ENCODE data around the gene SLCO4A1.

SLCO4A1 gene

GRCh38 chr20:62634330-62634967, 7.9 kb upstream of the SLCO4A1 start:
- peaks cover 0 to 7% of the 10 kb centered on the region in 2 donors for H3K4me1 ChIP-seq (ENCODE audit: control insufficient read depth in 2 of 2, insufficient read depth in 1 of 2, low read depth in 1 of 2, low read length in 2 of 2)
- H3K4me3 ChIP-seq (ENCODE audit: low read length in 2 of 2), result no peak overlapping the region
- no peak overlapping the region for H3K23ac ChIP-seq (ENCODE audit: low read depth, low read length, poor library complexity)
- H3K14ac ChIP-seq (ENCODE audit: low read length), result no peak overlapping the region
- H3K36me3 ChIP-seq (replicated peaks in 1 of 2; ENCODE audit: control insufficient read depth in 2 of 2, insufficient read depth in 2 of 2, low read length in 2 of 2), result no peaks in the 10 kb centered on the region
- H3K9ac ChIP-seq (ENCODE audit: low read depth, low read length, poor library complexity), result no peak overlapping the region
- no peaks in the 10 kb centered on the region for H3K79me1 ChIP-seq (ENCODE audit: low read depth, low read length)
- peak overlapping the region; percentile 69 for H2BK15ac ChIP-seq (ENCODE audit: low read length)
- no peak overlapping the region for H4K91ac ChIP-seq (ENCODE audit: low read depth, low read length, poor library complexity)
- no peak overlapping the region for H3K4ac ChIP-seq (ENCODE audit: low read length)
- peak overlapping the region; percentile 10 for H2BK5ac ChIP-seq (ENCODE audit: low read length)
- H2AFZ ChIP-seq (ENCODE audit: low read length), result no peak overlapping the region
- no CpG with 5 or more reads among the region's 17 CpGs for WGBS, 2 donors (ENCODE audit: extremely low coverage in 2 of 2, insufficient read length in 2 of 2, insufficient replicate concordance in 1 of 2)
- H3K9me3 ChIP-seq (replicated peaks in 1 of 2; ENCODE audit: control insufficient read depth in 2 of 2, insufficient read depth in 1 of 2, low read depth in 1 of 2, low read length in 2 of 2), result no peaks in the 10 kb centered on the region
- H2BK120ac ChIP-seq (ENCODE audit: low read depth, low read length), result no peak overlapping the region
- no peak overlapping the region for H3K4me2 ChIP-seq (ENCODE audit: insufficient read depth, low read length, poor library complexity, severe bottlenecking)
- H3K18ac ChIP-seq (ENCODE audit: low read length), result peak overlapping the region; percentile 60
- H2AK5ac ChIP-seq (ENCODE audit: low read depth, low read length), result peak overlapping the region; percentile 77
- no peak overlapping the region for H3K27ac ChIP-seq (replicated peaks; ENCODE audit: low read length)
- H3K27me3 ChIP-seq (ENCODE audit: control insufficient read depth in 3 of 3, insufficient read depth in 3 of 3, low read depth in 1 of 3, low read length in 3 of 3), result peaks cover 0 to 76% (median 2%) of the 10 kb centered on the region in 3 experiments
- DNase-seq (ENCODE audit: low spot score), result no peak
- H2BK12ac ChIP-seq (ENCODE audit: low read length), result no peak overlapping the region
- H4K8ac ChIP-seq (ENCODE audit: low read depth, low read length), result no peak overlapping the region

- H3K36me3 ChIP-seq (replicated peaks in 1 of 2; ENCODE audit: control insufficient read depth in 2 of 2, insufficient read depth in 2 of 2, low read length in 2 of 2), result no peaks in the 10 kb centered on the region
- H3K18ac ChIP-seq (ENCODE audit: low read length), result peak overlapping the region; percentile 6
- H3K4me3 ChIP-seq (ENCODE audit: low read length in 2 of 2), result no peak overlapping the region
- H3K9ac ChIP-seq (ENCODE audit: low read depth, low read length, poor library complexity), result no peak overlapping the region
- peak overlapping the region; percentile 69 for H2BK15ac ChIP-seq (ENCODE audit: low read length)
- no peak overlapping the region for H2BK12ac ChIP-seq (ENCODE audit: low read length)
- peak overlapping the region; percentile 77 for H2AK5ac ChIP-seq (ENCODE audit: low read depth, low read length)
- H3K9me3 ChIP-seq (replicated peaks in 1 of 2; ENCODE audit: control insufficient read depth in 2 of 2, insufficient read depth in 1 of 2, low read depth in 1 of 2, low read length in 2 of 2), result no peaks in the 10 kb centered on the region
- peaks cover 0 to 7% of the 10 kb centered on the region in 2 donors for H3K4me1 ChIP-seq (ENCODE audit: control insufficient read depth in 2 of 2, insufficient read depth in 1 of 2, low read depth in 1 of 2, low read length in 2 of 2)
- H4K91ac ChIP-seq (ENCODE audit: low read depth, low read length, poor library complexity), result peak overlapping the region; percentile 11
- H3K27me3 ChIP-seq (ENCODE audit: control insufficient read depth in 3 of 3, insufficient read depth in 3 of 3, low read depth in 1 of 3, low read length in 3 of 3), result peaks cover 0 to 84% (median 4%) of the 10 kb centered on the region in 3 experiments
- no peak overlapping the region for H2BK5ac ChIP-seq (ENCODE audit: low read length)
- no peak overlapping the region for H3K4ac ChIP-seq (ENCODE audit: low read length)
- no CpG with 5 or more reads among the region's 15 CpGs for WGBS, 2 donors (ENCODE audit: extremely low coverage in 2 of 2, insufficient read length in 2 of 2, insufficient replicate concordance in 1 of 2)
- no peak for DNase-seq (ENCODE audit: low spot score)
- H3K4me2 ChIP-seq (ENCODE audit: insufficient read depth, low read length, poor library complexity, severe bottlenecking), result no peak overlapping the region
- H2AFZ ChIP-seq (ENCODE audit: low read length), result no peak overlapping the region
- peak overlapping the region; percentile 24 for H2BK120ac ChIP-seq (ENCODE audit: low read depth, low read length)
- no peaks in the 10 kb centered on the region for H3K79me1 ChIP-seq (ENCODE audit: low read depth, low read length)
- H3K14ac ChIP-seq (ENCODE audit: low read length), result no peak overlapping the region
- H4K8ac ChIP-seq (ENCODE audit: low read depth, low read length), result peak overlapping the region; percentile 52
- H3K23ac ChIP-seq (ENCODE audit: low read depth, low read length, poor library complexity), result peak overlapping the region; percentile 78
- no peak overlapping the region for H3K27ac ChIP-seq (replicated peaks; ENCODE audit: low read length)
Measured at GRCh38 chr20:62635232-62635631, 7.1 kb upstream of the SLCO4A1 start.

- H2BK12ac ChIP-seq (ENCODE audit: low read length), result no peak overlapping the region
- no peak overlapping the region for H3K27ac ChIP-seq (replicated peaks; ENCODE audit: low read length)
- no peak for DNase-seq (ENCODE audit: low spot score)
- no peak overlapping the region for H2BK5ac ChIP-seq (ENCODE audit: low read length)
- H3K9me3 ChIP-seq (replicated peaks in 1 of 2; ENCODE audit: control insufficient read depth in 2 of 2, insufficient read depth in 1 of 2, low read depth in 1 of 2, low read length in 2 of 2), result no peaks in the 10 kb centered on the region
- H3K4ac ChIP-seq (ENCODE audit: low read length), result peak overlapping the region; percentile 40
- H2AK5ac ChIP-seq (ENCODE audit: low read depth, low read length), result peak overlapping the region; percentile 20
- H2AFZ ChIP-seq (ENCODE audit: low read length), result no peak overlapping the region
- H3K18ac ChIP-seq (ENCODE audit: low read length), result peak overlapping the region; percentile 49
- WGBS, 2 donors (ENCODE audit: extremely low coverage in 2 of 2, insufficient read length in 2 of 2, insufficient replicate concordance in 1 of 2), result no CpG with 5 or more reads among the region's 16 CpGs
- H3K23ac ChIP-seq (ENCODE audit: low read depth, low read length, poor library complexity), result peak overlapping the region; percentile 34
- peak overlapping the region; percentile 69 for H2BK15ac ChIP-seq (ENCODE audit: low read length)
- peaks cover 2 to 90% (median 8%) of the 10 kb centered on the region in 3 experiments for H3K27me3 ChIP-seq (ENCODE audit: control insufficient read depth in 3 of 3, insufficient read depth in 3 of 3, low read depth in 1 of 3, low read length in 3 of 3)
- H3K4me1 ChIP-seq (ENCODE audit: control insufficient read depth in 2 of 2, insufficient read depth in 1 of 2, low read depth in 1 of 2, low read length in 2 of 2), result peaks cover 0 to 7% of the 10 kb centered on the region in 2 donors
- no peak overlapping the region for H3K4me3 ChIP-seq (ENCODE audit: low read length in 2 of 2)
- H4K8ac ChIP-seq (ENCODE audit: low read depth, low read length), result no peak overlapping the region
- H4K91ac ChIP-seq (ENCODE audit: low read depth, low read length, poor library complexity), result no peak overlapping the region
- H3K4me2 ChIP-seq (ENCODE audit: insufficient read depth, low read length, poor library complexity, severe bottlenecking), result no peak overlapping the region
- no peak overlapping the region for H3K14ac ChIP-seq (ENCODE audit: low read length)
- no peaks in the 10 kb centered on the region for H3K36me3 ChIP-seq (replicated peaks in 1 of 2; ENCODE audit: control insufficient read depth in 2 of 2, insufficient read depth in 2 of 2, low read length in 2 of 2)
- H2BK120ac ChIP-seq (ENCODE audit: low read depth, low read length), result no peak overlapping the region
- H3K9ac ChIP-seq (ENCODE audit: low read depth, low read length, poor library complexity), result peak overlapping the region; percentile 51
- H3K79me1 ChIP-seq (ENCODE audit: low read depth, low read length), result no peaks in the 10 kb centered on the region
Measured at GRCh38 chr20:62635852-62636251, 6.5 kb upstream of the SLCO4A1 start.

GRCh38 chr20:62636446-62636845, 5.9 kb upstream of the SLCO4A1 start:
- Histone ChIP-seq H3K23ac (ENCODE audit: low read depth, low read length, poor library complexity) (no peak overlapping the region), H3K9ac (ENCODE audit: low read depth, low read length, poor library complexity) (no peak overlapping the region), H2AK5ac (ENCODE audit: low read depth, low read length) (peak overlapping the region; percentile 20), H3K9me3 (replicated peaks in 1 of 2; ENCODE audit: control insufficient read depth in 2 of 2, insufficient read depth in 1 of 2, low read depth in 1 of 2, low read length in 2 of 2) (no peaks in the 10 kb centered on the region), H3K14ac (ENCODE audit: low read length) (no peak overlapping the region), H3K36me3 (replicated peaks in 1 of 2; ENCODE audit: control insufficient read depth in 2 of 2, insufficient read depth in 2 of 2, low read length in 2 of 2) (no peaks in the 10 kb centered on the region), H2BK120ac (ENCODE audit: low read depth, low read length) (no peak overlapping the region), H2BK15ac (ENCODE audit: low read length) (peak overlapping the region; percentile 69), H3K4me1 (ENCODE audit: control insufficient read depth in 2 of 2, insufficient read depth in 1 of 2, low read depth in 1 of 2, low read length in 2 of 2) (peaks cover 0 to 7% of the 10 kb centered on the region in 2 donors), H2AFZ (ENCODE audit: low read length) (no peak overlapping the region), H3K79me1 (ENCODE audit: low read depth, low read length) (no peaks in the 10 kb centered on the region), H3K18ac (ENCODE audit: low read length) (peak overlapping the region; percentile 59), H3K4me2 (ENCODE audit: insufficient read depth, low read length, poor library complexity, severe bottlenecking) (no peak overlapping the region), H3K4me3 (ENCODE audit: low read length in 2 of 2) (no peak overlapping the region), H4K8ac (ENCODE audit: low read depth, low read length) (no peak overlapping the region), H3K27ac (replicated peaks; ENCODE audit: low read length) (no peak overlapping the region), H2BK5ac (ENCODE audit: low read length) (no peak overlapping the region), H3K27me3 (ENCODE audit: control insufficient read depth in 3 of 3, insufficient read depth in 3 of 3, low read depth in 1 of 3, low read length in 3 of 3) (peaks cover 2 to 96% (median 14%) of the 10 kb centered on the region in 3 experiments), H3K4ac (ENCODE audit: low read length) (no peak overlapping the region), H2BK12ac (ENCODE audit: low read length) (no peak overlapping the region), H4K91ac (ENCODE audit: low read depth, low read length, poor library complexity) (no peak overlapping the region)
- WGBS, 2 donors (ENCODE audit: extremely low coverage in 2 of 2, insufficient read length in 2 of 2, insufficient replicate concordance in 1 of 2), result no CpG with 5 or more reads among the region's 16 CpGs
- DNase-seq (ENCODE audit: low spot score), result no peak
